Stimulated activated CD8-positive, alpha-beta memory T cell treated with anti-CD3 and anti-CD28 coated beads, Interleukin-15, amount 100 ng/mL, for 24 hours (primary cell): ENCODE data around the gene MAT2B.
"Not testable (repeated sequence)": the region's sequence is repeated elsewhere in the genome, so short reads cannot be mapped to it uniquely, and the experiment has no call there.

Experiments used
- DNase-seq: peaks from one replicate; pipeline ENCODE4 v3.0.0-alpha.2; 2020; ENCODE audit warnings: low read depth

The MAT2B gene

DNA sequence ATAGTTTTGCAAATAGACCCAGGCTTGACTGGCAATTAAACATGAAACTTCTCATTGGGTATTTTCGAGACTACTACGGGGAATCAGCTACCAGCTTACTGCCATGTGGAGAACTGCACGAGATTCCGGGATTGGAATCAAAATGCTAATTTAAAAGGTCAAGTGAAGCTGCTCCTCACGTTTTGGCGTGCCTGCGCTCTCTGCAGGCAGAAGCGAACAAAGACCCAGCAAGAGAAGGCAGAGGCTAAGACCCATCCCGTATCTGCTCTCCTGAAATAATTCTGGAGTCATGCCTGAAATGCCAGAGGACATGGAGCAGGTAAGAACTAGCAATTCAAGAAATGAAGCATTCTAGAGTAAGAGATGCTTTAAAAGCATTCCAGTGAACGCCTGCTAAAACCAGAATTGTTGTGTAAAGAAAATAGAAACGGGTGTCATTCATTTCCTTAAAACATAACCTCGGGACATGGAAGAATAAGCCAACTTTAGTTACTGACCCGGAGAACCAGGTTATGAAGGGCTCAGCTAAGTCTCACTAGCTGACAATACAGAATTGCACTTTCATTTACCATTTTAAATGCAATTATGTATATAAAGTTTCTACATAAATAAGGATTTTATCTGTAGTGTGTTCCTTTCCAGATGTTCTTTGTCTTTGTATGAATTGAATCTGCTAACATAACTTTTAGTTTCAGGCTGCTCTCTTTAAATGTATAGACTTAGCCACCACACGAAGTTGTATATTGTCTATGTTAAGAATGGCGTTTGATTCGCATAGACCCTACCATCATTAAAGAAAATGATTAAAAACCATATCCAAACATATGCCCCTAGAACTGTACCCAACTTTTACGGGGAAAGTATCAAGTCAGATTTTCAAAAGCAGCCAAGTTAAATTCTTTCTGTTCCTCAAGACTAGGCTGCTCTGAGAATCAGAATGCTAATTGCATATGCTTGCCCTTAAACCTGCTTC, 2.0 kb upstream of the MAT2B start:
- DNase-seq, result no peak

DNA sequence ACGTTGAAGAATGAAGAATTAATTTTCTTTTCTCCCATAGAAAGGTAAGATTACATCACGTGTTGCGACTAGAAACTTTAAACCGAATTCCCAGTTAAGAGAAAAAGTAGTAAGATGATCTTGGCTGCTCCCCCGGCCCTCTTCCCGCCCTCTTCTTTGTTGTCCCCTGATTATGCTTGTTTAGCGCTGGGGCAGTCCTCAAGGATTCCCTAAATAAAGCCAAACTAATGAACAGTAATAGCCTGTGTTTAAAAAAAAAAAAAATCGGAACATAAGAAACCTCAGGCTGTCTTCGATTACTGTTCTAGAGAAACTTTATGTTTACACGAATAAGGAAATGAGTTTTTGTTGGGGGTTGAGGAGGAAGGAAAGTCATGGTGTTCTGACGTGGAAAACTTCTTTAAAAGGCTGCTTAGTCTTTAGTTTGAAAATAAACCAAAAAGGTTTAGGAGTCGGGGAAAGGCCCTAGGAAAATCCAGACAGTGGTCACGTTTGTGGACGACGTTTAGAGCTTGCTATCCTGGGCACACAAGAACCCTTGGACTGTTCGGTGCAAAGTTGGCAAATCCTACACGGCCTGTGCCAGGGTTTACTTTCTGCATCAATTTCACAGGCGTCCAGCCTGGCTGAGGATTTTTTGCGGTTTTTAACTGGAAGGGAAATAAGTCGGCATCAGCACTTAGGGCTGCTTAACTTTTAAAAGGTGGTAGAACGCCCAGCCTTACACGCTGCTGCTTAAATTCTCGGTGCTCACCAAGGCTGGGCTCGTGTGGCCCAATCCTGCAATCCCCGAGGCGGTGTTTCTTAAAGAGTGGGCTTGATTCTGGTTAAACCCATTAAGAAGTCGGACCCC, 1.1 kb upstream of the MAT2B start:
- DNase-seq, result no peak

DNA sequence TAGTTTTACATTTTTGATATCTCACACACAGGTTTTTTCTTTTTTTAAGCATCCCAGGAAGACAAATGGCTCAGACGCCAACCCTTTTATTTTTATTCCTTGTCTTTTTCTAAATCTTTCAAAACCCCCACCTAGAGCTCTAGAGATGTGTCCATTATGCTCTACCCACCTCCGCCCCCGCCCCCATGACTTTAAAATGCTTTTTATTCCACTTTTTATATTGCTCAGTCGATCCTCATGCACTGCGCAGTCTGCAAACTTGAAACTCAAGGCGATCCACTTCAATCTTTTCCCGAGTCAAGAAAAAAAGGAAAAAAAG, 411 bp upstream of the MAT2B start:
- DNase-seq, result no peak

DNA sequence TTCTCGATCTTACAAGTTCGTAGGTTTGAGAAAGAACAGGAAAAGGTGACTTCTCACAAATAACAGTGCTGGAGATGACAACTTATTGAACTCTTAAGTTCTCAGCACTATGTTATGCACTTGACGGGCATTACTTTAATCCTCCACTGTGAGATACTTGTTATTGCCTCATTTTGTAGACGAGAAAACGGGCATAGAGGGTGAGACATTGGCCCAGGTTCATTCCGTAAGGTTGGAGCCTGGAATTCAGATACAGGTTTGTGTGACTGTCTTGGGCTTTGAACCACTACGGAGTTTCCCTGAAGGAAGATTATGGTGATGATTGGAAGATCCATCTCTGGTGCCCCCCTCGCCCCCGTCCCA, 657 bp downstream of the MAT2B start:
- no peak for DNase-seq

DNA sequence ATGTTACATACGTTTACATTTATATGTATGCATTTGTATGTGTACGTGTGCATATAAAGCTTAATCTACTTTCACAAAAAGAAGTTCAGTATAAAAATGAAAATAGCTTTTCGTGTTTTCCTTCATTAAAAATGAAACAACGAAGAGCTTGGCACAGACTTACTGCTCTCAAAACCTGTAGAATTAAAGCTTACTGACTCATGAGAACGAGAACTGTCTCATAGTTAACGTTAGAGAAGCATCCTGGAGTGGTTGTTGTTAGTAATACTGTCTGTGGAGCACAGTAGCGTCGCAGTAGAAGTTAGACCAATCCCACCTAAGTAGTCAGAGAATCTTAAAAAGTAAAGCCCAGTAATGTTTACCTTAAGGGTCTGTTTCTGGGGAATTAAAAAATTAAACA, 1.3 kb downstream of the MAT2B start:
- DNase-seq, result no peak

DNA sequence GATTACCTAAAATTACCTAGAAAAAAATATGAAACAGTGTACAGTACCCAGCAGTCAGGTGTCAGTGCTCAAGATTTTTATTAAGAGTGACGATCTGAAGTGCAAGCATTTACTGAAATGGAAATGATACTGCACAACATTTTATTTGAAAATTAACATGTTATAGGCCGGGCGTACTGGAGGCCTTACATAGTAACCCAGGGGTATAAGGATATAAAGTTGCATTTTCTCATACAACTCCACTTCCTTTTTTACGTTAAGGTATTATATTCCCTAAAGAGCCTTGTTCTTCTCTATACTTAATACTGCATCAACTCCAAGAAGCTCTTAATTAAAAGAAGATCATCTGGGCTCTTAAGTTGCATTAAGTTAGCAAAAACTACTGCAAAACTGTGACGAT, 3.3 kb downstream of the MAT2B start:
- DNase-seq, result no peak

DNA sequence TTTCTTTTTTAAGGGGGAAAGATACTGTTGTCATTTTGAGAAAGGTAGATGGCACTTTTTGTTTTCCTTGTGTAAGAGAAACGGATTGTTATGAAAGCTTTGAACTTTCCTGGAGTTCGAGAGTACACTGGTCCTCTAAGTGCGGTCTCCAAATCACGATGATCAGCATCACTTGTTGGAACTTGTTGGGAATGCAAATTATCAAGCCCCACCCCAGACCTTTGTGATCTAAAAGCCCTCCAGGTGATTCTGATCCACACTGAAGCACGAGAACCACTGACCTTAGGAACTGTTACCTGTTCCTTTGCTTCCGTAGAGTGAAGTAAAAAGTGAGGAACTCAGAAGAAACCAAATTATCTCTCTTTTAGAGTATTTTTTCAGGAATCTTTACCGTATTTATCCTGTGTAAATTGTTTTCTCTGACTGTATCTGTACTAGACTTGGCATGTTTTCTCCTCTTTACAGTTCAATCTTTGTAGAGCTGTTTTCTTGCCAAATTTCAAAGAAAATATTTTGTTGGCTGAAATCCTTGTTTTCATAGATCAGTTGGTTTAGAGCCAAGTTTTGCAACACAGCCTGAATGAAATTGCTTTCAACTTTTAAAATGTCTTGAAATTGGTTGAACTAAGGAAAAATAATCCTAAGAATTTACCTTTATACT, 4.0 kb downstream of the MAT2B start:
- DNase-seq, result no peak

DNA sequence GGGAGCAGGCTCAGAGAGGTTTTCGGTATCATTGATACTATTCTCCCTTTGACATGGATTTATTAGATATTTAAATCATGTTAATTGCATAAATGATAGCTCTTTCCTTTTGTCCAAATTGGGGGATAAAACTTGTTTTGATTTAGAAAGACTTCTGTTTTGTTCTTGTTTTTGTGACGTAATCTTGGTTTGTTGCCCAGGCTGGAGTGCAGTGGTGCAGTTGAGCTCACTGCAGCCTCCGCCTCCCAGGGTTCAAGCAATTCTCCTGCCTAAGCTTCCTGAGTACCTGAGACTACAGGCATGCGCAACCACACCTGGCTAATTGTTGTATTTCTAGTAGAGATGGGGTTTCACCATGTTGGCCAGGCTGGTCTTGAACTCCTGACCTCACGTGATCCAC, 7.1 kb downstream of the MAT2B start:
- DNase-seq, result no peak

DNA sequence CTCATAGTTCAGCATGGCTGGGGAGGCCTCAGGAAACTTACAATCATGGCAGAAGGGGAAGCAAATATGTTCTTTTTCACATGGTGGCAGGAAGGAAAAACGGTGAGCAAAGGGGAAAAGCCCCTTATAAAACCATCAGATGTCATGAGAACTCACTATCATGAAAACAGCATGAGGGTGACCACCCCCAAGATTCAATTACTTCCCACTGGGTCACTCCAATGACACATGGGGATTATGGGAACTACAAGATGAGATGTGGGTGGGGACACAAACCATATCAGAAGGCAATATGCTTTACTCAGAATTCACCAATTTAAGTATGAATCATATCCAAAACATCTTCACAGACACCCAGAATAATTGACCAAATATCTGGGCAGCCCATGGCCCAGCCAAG, 19.7 kb downstream of the MAT2B start:
- DNase-seq, result no peak

DNA sequence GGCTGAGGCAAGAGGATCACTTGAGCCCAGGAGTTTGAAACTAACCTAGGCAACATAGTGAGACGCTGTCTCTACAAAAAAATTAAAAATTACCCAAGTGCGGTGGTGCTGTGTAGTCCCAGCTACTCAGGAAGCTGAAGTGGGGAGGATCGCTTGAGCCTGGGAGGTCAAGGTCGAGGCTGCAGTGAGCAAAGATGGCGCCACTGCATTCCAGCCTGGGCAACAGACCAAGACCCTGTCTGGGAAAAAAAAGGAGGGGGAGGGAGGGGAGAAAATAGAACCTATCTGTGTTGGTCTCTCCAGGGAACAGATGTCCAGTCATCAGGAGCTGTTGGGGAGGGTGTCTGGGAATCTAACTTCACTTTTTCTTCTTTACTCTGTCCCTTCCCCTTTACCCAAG, 24.3 kb downstream of the MAT2B start:
- DNase-seq, result no peak

DNA sequence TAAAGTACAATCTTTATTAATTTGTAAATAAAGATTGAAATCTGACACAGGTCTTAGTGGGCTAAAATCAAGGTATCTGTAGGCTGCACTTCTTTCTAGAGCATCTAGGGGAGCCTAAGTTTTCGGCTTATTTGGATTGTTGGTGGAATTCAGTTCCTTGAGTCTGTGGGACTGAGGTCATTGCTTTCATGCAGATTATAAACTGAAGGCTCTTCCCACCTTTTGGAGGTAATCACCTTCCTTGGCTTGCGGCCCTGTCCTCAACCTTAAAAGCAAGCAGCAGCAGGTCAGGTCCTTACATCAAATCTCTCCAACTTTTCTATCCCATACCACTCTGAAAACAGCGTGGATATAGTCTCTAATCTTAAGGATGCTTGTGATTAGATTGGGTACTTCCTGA, 25.9 kb downstream of the MAT2B start:
- no peak for DNase-seq

DNA sequence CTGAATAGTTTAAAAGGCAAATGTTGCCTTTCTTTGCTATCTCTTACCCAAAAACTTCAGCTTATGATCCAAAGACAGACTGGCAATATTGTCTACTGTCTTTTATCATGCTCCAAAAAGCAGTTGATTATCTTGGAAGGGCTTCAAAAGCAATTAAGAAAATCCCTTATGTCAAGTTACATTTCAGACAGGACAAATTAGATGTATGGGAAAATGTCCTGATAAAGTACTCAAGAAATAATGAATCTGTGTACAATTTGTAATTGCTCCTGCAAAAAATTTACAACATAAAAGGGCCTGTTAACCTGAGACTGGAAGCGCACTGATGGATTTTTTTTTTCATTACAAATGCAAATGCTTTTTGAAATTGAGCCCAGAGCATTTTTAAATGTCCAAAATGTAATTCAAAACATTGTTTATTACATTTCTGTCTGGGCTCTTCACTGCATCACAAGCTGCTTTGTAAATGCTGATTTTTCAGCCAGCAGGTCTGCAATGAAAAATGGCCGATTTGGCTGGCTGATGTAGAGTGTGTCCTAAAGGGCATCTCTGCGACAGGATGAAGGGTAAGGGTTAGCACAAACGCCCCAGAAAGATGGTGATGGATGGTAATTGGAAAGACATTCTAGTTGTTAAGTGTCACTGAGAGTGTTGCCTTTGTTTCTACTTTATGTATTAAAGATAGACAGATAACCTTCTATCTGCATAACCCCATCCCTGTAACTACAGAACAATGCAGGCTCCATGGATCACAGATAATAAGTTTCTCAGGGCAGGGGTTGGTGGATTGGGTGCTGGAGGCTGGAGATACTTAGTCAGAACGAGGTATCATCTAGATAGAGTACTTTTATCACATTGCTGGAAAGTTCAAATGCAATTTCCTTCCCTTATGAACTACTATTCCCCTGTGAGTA, 27.0 kb downstream of the MAT2B start:
- DNase-seq, result no peak

DNA sequence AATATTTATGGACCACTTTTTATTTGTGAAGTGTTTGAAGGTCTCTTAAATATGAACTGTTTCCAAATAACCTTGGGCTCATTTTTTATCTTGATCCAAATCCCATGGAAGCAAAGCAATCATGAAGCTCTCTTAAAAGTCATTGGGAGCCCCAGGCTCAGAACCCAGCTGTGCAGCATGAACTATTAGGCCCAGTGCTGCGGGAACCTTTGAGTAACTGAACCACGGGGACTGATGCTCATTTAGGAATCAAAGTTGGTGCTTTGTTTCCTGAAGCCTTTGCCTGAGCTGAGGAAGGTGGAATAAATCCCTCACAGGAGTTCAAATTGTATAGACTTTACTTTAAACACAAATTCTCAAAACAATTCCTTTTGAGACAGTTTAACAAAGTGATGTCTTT, 27.8 kb downstream of the MAT2B start:
- DNase-seq, result no peak

DNA sequence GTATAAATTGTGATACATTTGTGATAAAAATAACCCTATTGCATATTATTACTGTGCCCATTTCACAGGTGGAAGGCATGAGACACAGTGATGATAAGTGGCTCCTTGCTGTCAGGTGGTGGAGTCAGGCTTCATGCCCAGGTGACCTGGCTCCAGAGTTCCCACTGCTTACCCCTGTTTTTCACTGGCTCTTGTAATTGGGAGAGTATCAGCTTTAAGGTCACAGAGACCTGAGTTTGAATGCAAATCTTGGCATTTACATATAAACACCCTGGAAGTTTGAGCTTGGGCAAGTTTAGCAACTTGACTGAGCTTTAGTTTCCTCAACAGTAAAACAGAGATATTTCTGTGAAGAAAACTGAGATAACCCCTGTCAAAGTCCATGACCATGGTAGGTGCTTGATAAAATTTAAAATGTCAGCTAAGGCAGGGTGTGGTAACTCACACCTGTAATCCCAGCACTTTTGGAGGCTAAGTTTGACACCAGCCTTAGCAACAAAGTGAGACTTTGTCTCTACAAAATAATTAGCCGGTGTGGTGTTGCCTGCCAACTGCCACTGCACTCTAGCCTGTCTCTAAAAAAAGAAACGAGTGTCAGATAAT, 29.2 kb downstream of the MAT2B start:
- DNase-seq, result no peak

DNA sequence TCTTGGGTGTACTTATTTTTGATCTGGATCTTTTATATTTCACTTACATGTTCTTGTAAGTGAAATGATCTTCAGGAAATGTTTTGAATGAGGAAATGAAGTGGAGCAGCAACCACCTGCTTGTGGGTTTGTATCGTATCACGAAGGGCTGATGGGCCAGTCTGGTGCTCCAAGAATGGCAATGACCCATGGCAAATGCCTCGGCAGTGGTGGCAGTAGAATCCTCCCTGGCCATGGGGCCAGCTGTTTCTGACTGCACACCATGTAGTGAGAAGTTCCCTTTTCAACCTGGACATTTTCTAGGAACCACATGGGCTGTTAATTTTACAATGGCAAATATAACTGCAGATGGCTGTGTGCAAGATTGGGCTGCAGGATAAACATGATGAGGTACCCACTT, 29.9 kb downstream of the MAT2B start:
- no peak for DNase-seq

DNA sequence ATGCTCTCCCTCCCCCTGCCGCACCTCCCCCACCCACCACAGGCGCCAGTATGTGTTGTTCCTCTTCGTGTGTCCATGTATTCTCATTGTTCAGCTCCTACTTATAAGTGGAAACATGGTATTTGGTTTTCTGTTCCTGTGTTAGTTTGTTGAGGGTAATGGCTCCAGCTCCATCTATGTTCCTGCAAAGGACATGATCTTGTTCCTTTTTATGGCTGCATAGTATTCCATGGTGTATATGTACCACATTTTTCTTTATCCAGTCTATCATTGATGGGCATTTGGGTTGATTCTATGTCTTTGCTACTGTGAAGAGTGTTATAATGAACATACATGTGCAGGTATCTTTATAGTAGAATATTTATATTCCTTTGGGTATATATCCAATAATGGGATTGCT, 31.0 kb downstream of the MAT2B start:
- DNase-seq, result not testable (repeated sequence)

DNA sequence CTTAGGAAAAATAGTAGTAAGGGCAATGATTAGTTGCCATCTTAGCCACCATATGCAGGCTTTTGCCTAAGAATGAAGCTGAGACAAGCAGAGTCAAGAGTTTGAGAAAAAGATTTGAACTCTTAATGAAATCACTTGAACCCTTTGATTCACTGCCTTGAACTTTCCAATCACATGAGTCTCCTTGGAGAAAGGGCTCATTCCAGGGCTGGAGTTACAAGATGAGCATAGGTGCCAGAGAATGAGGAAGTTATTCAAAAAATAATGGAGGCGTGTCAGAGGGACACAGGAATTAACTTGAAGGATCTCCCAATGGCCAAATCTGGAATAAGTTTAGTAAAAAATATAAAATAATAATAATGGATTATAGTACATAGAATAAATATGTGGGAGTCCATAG, 35.3 kb downstream of the MAT2B start:
- DNase-seq, result no peak

DNA sequence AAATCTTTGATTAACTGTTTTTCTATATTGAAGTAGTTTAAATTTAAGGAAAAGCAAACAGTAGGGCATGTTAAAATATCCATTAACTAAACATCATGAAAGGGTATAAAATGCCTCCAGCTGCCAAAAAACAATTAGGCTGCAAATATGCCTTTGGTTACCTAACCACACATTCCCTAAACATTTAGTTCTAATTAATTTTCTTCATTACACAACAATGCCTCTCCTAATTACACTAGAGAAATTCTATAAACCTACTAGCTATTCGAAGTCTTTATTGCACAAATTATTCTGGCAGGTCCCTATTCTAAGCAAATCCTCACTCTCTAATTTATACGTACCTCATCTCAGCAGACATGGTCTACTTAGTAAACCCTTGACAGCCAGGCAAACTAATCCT, 37.4 kb downstream of the MAT2B start:
- DNase-seq, result no peak

DNA sequence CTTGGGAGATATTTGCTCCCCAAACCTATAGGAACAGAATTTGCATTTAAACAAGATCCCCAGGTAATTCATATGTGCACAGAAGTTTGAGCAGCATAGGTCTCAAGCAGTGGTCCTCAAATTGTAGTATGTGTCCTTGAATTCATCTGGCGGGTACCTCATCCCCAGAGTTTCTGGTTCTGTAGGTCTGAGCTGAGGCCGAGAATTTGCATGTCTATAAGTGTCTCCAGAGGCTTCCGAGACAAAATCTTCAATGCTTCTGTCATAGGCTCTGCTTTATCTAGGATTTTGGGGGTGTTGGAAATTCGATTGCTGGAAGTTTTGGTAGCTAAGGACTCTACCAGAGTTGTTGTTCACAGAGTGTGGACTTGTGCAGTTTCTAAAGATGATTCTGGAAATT, 38.6 kb downstream of the MAT2B start:
- DNase-seq, result no peak

DNA sequence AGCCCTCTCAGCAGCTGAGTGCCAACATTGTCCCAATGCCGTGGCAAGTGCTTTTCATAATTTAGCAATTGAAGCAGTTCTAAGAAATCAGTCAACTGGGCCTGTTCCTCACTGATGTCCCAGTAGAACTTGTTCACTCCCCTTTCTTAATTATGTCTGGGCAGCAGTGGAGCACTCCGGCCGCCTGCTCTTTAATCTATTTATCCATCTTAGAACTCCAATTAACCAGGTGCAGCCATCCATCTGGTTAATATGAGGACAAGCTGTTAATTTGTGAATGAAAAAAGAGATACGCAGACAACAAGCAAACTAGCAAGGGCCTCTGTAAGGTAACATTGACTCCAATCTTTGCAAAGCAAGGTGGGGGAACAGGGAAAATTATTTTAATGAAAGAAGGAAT, 39.4 kb downstream of the MAT2B start:
- DNase-seq, result no peak

DNA sequence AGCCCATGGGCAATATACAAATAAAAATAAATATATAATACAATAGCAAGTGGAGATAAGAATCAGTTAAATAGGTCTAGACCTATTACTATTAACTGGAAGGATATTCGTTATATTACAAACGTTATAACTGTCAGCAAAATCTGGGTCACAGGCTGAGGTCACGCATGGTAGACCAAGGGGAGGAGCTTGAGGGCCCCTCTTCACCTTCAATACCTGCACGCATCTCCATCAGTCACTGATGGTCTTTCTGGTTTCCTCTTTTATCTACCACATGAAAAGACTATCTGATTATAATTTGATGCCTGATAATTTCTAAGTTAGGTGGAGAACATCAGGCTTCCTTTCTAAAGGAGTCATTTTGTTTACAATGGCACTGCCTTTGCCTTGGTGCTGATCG, 43.2 kb downstream of the MAT2B start:
- no peak for DNase-seq
